HCT116 (cell line): ENCODE results near the gene GNAI2. TPM values are rescaled to one million over a fixed set of nuclear protein-coding genes. Genes with fewer than 3 reads are reported as not detected.
A peak's percentile ranks its signal among the peaks of the same experiment; 100 is the strongest.
"Not testable (repeated sequence)": the region's sequence is repeated elsewhere in the genome, so short reads cannot be mapped to it uniquely, and the experiment has no call there.

Source experiments
- ATAC-seq: fragments of 200-7000 bp; cut with Tn5 transposase; 2 replicates; pipeline ENCODE4 v1.9.1; 2020; ENCODE audit warnings: mild to moderate bottlenecking, moderate library complexity
- BruUV-seq: library from RNA; stranded (reverse); fragments of 400-500 nt; replicated peaks from 2 replicates; lab custom pipeline; 2021; lab: Mats Ljungman, UMichigan
- CTCF ChIA-PET: fragments of 300-600 bp; sonication (Branson Sonifier 250); formaldehyde crosslinking; loops from one replicate; lab custom pipeline; 2021; ENCODE audit warnings: antibody characterized with exemption; lab: Charles Lee
- POLR2A ChIA-PET: fragments of 300-600, 350-600 bp; sonication (Branson Sonifier 250); formaldehyde crosslinking; loops from one replicate; lab custom pipeline; 2021; ENCODE audit warnings: antibody characterized with exemption; lab: Charles Lee
- RAD21 ChIA-PET, 2 experiments: fragments of 300-600 bp; sonication (Branson Sonifier 250); formaldehyde crosslinking; loops; one replicate each; lab custom pipeline; 2023; ENCODE audit warnings: low total read pairs in 2 of 2; ENCODE audit not compliant: uncharacterized antibody in 2 of 2, unreplicated experiment in 2 of 2, low non-redundant PET in 1 of 2; lab: Charles Lee
- DNase-seq: peaks from one replicate; pipeline ENCODE4 v3.0.0-alpha.2; 2010; ENCODE audit warnings: low read depth, low spot score
- H2AFZ ChIP-seq: fragments of 200-600 bp; shearing (Covaris generic), sonication (generic); 2 replicates; pipeline ENCODE4 v1.6.1; 2017; ENCODE audit warnings: low read depth, mixed run types, mixed read lengths, antibody characterized with exemption, low read length; ENCODE audit not compliant: poor library complexity, severe bottlenecking
- H3K27ac ChIP-seq: 2 replicates; pipeline ENCODE4 v1.5.1; 2012; ENCODE audit warnings: low read depth, low read length
- H3K27me3 ChIP-seq: fragments of 200-600 bp; sonication (generic); 2 replicates; pipeline ENCODE4 v1.6.1; 2016; ENCODE audit warnings: mixed run types, low read length, mixed read lengths; ENCODE audit not compliant: insufficient read depth
- H3K36me3 ChIP-seq, 2 experiments: fragments of 200-500 bp in 1 of 2; fragments of 200-600 bp in 1 of 2; sonication (Bioruptor generic) in 1 of 2; sonication (generic) in 1 of 2; 2 replicates each; pipeline versions ENCODE4 v1.5.1 to v1.6.1; 2014 to 2016; ENCODE audit warnings: low read length in 2 of 2, inconsistent platforms in 1 of 2, mixed read lengths in 1 of 2, mixed run types in 1 of 2; ENCODE audit not compliant: insufficient read depth in 2 of 2, control insufficient read depth in 1 of 2
- H3K4me1 ChIP-seq, 2 experiments: fragments of 200-600 bp in 1 of 2; sonication (generic) in 1 of 2; 2 replicates each; pipeline versions ENCODE4 v1.5.1 to v1.6.1; 2012 to 2017; ENCODE audit warnings: low read length in 2 of 2, inconsistent platforms in 1 of 2, mild to moderate bottlenecking in 1 of 2, mixed read lengths in 1 of 2, mixed run types in 1 of 2, moderate library complexity in 1 of 2; ENCODE audit not compliant: insufficient read depth in 2 of 2, control insufficient read depth in 1 of 2
- H3K4me2 ChIP-seq: fragments of 200-600 bp; sonication (generic); 2 replicates; pipeline ENCODE4 v1.6.1; 2017; ENCODE audit warnings: mixed run types, low read length, mixed read lengths
- H3K4me3 ChIP-seq, 2 experiments: fragments of 200-600 bp in 1 of 2; sonication (generic) in 1 of 2; replicated peaks in 1 of 2; 2 replicates each; pipeline ENCODE4 v1.5.1; 2011 to 2016; ENCODE audit warnings: low read length in 2 of 2, control low read depth in 1 of 2, low read depth in 1 of 2, mild to moderate bottlenecking in 1 of 2, mixed read lengths in 1 of 2, mixed run types in 1 of 2
- H3K79me2 ChIP-seq: fragments of 200-600 bp; sonication (generic); 2 replicates; pipeline ENCODE4 v1.6.1; 2017; ENCODE audit warnings: mild to moderate bottlenecking, mixed run types, low read length, moderate library complexity, mixed read lengths; ENCODE audit not compliant: insufficient read depth
- H3K9ac ChIP-seq: fragments of 200-600 bp; sonication (generic); 2 replicates; pipeline ENCODE4 v1.6.1; 2016; ENCODE audit warnings: low read length, mixed read lengths
- H3K9me2 ChIP-seq: fragments of 200-600 bp; sonication (generic), shearing (Covaris generic); 2 replicates; pipeline ENCODE4 v1.6.1; 2017; ENCODE audit warnings: mixed run types, mild to moderate bottlenecking, moderate library complexity; ENCODE audit not compliant: insufficient read depth
- H3K9me3 ChIP-seq, 2 experiments: fragments of 200-500 bp in 1 of 2; fragments of 200-600 bp in 1 of 2; sonication (Bioruptor generic) in 1 of 2; sonication (generic) in 1 of 2; 2 replicates each; pipeline ENCODE4 v1.6.1; 2014 to 2017; ENCODE audit warnings: low read length in 2 of 2, mixed read lengths in 2 of 2, inconsistent platforms in 1 of 2, low read depth in 1 of 2, mild to moderate bottlenecking in 1 of 2, mixed run types in 1 of 2, moderate library complexity in 1 of 2; ENCODE audit not compliant: control insufficient read depth in 1 of 2, insufficient read depth in 1 of 2
- H4K20me1 ChIP-seq: fragments of 200-600 bp; sonication (generic), shearing (Covaris generic); 2 replicates; pipeline ENCODE4 v1.6.1; 2017; ENCODE audit warnings: mixed run types, mild to moderate bottlenecking, moderate library complexity; ENCODE audit not compliant: insufficient read depth
- CBX3 ChIP-seq: IDR thresholded peaks from 2 replicates; pipeline ENCODE4 v1.6.1; 2012; ENCODE audit warnings: low read depth
- CEBPB ChIP-seq: IDR thresholded peaks from 2 replicates; pipeline ENCODE4 v1.6.1; 2012; ENCODE audit warnings: low read depth
- EGR1 ChIP-seq: IDR thresholded peaks from 2 replicates; pipeline ENCODE4 v1.6.1; 2012; ENCODE audit warnings: low read depth
- EZH2 ChIP-seq: fragments of 200-600 bp; sonication (generic); IDR thresholded peaks from 2 replicates; pipeline ENCODE4 v1.6.1; 2017; ENCODE audit warnings: antibody characterized with exemption, mixed run types
- JUND ChIP-seq: IDR thresholded peaks from 2 replicates; pipeline ENCODE4 v1.6.1; 2012
- YY1 ChIP-seq: IDR thresholded peaks from 2 replicates; pipeline ENCODE4 v1.6.1; 2011; ENCODE audit warnings: low read length, low read depth, moderate library complexity, mild to moderate bottlenecking; ENCODE audit not compliant: insufficient replicate concordance; ENCODE audit errors: extremely low read depth
- intact Hi-C: fragments of 100-400 bp; cut with micrococcal nuclease; formaldehyde crosslinking; loops from 2 replicates; pipeline ENCODE4 v1.10.0; 2022
- total RNA-seq: library from RNA; stranded (reverse); gene quantifications from one replicate; pipeline ENCODE4 v1.2.1, GENCODE V29; 2021; ENCODE audit not compliant: unreplicated experiment
- TF ChIP-seq, protein P1 (sequence below): IDR thresholded peaks from 2 replicates; pipeline ENCODE4 v1.6.1; 2012; ENCODE audit warnings: low read depth

Gene GNAI2
- total RNA-seq, 1 experiment from 2014 or later, result 170 TPM

DNA sequence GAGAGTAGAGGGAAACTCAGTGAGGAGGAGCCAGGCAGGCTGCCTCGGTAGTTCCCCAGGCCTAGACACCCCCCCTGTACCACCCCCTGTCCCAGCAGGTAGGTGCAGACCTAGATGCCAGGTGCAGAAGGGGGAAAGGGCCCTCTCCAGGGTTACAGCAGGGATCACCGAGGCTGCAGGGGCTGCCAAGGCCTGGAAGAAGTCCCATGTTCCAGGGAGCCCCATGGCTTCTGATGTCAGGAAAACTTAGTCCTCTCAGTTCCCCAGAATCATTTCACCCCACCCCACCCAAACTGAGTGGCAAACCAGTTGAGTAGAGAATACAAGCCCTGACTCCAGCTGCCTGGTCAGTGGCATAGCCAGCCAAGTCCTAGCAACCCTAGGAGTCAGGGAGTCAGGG, 25.5 kb downstream of the GNAI2 start:
- ChIA-PET POLR2A (interaction anchor here (1.4 kb wide), 1 partner anchor 11 kb away, joined by 3 read pairs; no protein-coding TSS in a partner anchor), CTCF (interaction anchor here (1.6 to 3.2 kb wide), 3 partner anchors 13 to 35 kb away, joined by 5 to 25 read pairs (median 9); no protein-coding TSS in a partner anchor), RAD21 (no interaction called here)
- intact Hi-C loops, result loop anchor here (2.0 kb wide), 1 partner anchor 63 kb away; no protein-coding TSS in a partner anchor
- ATAC-seq (no peak), DNase-seq (no peak)
- no peaks in the 10 kb centered on the region for H3K27me3 ChIP-seq
- H3K36me3 ChIP-seq, result peaks cover 9 to 15% of the 10 kb centered on the region in 2 experiments; a peak in 3 of 4 replicates
- peak overlapping the region; percentile 92 for H3K4me2 ChIP-seq
- H2AFZ ChIP-seq, result no peak overlapping the region
- H3K4me3 ChIP-seq, result 0 out of 4 replicates have a peak overlapping the region, but pooled peaks of 1 of the 2 experiments have one; percentile 64
- peak overlapping the region; percentile 77; the same call in 1 of the 2 replicates for H3K27ac ChIP-seq
- no TSS peak for BruUV-seq
- H3K9me2 ChIP-seq, result no peaks in the 10 kb centered on the region
- peaks cover 47 to 72% of the 10 kb centered on the region in 2 experiments for H3K4me1 ChIP-seq
- H4K20me1 ChIP-seq, result no peaks in the 10 kb centered on the region
- no peaks in the 10 kb centered on the region for H3K9me3 ChIP-seq
- no peaks in the 10 kb centered on the region for H3K79me2 ChIP-seq
- TF ChIP-seq CBX3, result no peak
- no peak for TF ChIP-seq CEBPB
- no peak for TF ChIP-seq JUND
- TF ChIP-seq, protein P1, sequence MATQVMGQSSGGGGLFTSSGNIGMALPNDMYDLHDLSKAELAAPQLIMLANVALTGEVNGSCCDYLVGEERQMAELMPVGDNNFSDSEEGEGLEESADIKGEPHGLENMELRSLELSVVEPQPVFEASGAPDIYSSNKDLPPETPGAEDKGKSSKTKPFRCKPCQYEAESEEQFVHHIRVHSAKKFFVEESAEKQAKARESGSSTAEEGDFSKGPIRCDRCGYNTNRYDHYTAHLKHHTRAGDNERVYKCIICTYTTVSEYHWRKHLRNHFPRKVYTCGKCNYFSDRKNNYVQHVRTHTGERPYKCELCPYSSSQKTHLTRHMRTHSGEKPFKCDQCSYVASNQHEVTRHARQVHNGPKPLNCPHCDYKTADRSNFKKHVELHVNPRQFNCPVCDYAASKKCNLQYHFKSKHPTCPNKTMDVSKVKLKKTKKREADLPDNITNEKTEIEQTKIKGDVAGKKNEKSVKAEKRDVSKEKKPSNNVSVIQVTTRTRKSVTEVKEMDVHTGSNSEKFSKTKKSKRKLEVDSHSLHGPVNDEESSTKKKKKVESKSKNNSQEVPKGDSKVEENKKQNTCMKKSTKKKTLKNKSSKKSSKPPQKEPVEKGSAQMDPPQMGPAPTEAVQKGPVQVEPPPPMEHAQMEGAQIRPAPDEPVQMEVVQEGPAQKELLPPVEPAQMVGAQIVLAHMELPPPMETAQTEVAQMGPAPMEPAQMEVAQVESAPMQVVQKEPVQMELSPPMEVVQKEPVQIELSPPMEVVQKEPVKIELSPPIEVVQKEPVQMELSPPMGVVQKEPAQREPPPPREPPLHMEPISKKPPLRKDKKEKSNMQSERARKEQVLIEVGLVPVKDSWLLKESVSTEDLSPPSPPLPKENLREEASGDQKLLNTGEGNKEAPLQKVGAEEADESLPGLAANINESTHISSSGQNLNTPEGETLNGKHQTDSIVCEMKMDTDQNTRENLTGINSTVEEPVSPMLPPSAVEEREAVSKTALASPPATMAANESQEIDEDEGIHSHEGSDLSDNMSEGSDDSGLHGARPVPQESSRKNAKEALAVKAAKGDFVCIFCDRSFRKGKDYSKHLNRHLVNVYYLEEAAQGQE, result no peak
- TF ChIP-seq EZH2, result no peak
- no peak for TF ChIP-seq EGR1
- TF ChIP-seq YY1, result no peak
- H3K9ac ChIP-seq, result peak overlapping the region; percentile 84

DNA sequence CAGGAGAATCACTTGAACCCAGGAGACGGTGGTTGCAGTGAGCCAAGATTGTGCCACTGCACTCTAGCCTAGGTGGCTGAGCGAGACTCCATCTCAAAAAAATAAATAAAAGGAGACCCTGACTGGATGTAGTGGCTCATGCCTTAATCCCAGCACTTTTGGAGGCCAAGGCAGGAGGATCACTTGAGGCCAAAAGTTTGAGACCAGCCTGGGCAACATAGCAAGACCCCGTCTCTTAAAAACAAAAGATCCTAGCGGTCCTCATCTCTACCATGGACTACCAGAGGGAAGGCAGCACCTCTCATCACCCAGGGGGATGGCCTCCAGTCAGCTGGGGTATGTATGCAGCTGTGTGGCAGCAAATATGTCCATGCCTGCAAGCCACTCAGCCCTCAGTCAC, 26.2 kb downstream of the GNAI2 start:
- H4K20me1 ChIP-seq, result not testable (repeated sequence)

More for the DNA sequence above, 26.2 kb downstream of the GNAI2 start:
- H3K4me3 ChIP-seq, H3K27me3 ChIP-seq, H3K79me2 ChIP-seq, RAD21 ChIA-PET, DNase-seq, H3K9ac ChIP-seq, H2AFZ ChIP-seq, H3K9me2 ChIP-seq, intact Hi-C loops, POLR2A ChIA-PET, H3K9me3 ChIP-seq, H3K27ac ChIP-seq, ATAC-seq, BruUV-seq, H3K4me2 ChIP-seq: not testable (repeated sequence)
- peaks cover 53 to 79% of the 10 kb centered on the region in 2 experiments for H3K4me1 ChIP-seq
- peaks cover 3 to 11% of the 10 kb centered on the region in 2 experiments; a peak in 3 of 4 replicates for H3K36me3 ChIP-seq
- CTCF ChIA-PET, result interaction anchor here (1.6 kb wide), 1 partner anchor 16 kb away, joined by 5 read pairs; no protein-coding TSS in a partner anchor
